CD4-positive, alpha-beta memory T cell (primary cell): ENCODE results near the gene BMX. TPM values are rescaled to one million over a fixed set of nuclear protein-coding genes. Genes with fewer than 3 reads are reported as not detected.

Experiments
- CTCF ChIA-PET: fragments of 350-600 bp; sonication (Branson Sonifier 250); formaldehyde crosslinking; loops from one replicate; lab custom pipeline; 2021; ENCODE audit warnings: inconsistent platforms; ENCODE audit not compliant: partially characterized antibody; lab: Charles Lee
- POLR2A ChIA-PET: fragments of 350-600 bp; sonication (Branson Sonifier 250); formaldehyde crosslinking; loops from one replicate; lab custom pipeline; 2021; ENCODE audit not compliant: partially characterized antibody; lab: Charles Lee
- DNase-seq, 5 donors: peaks; one replicate each; pipeline versions ENCODE4 v3.0.0 to v3.0.0-alpha.2; 2020 to 2022; ENCODE audit warnings: mixed read lengths in 1 of 5
- H3K27ac ChIP-seq: one replicate; pipeline ENCODE4 v1.7.0; 2013; ENCODE audit warnings: low read depth, low read length
- H3K27me3 ChIP-seq: 2 replicates; pipeline ENCODE4 v1.7.0; 2013; ENCODE audit warnings: mild to moderate bottlenecking, low read length, moderate library complexity; ENCODE audit not compliant: insufficient read depth
- H3K36me3 ChIP-seq: 2 replicates; pipeline ENCODE4 v1.7.0; 2013; ENCODE audit warnings: mild to moderate bottlenecking, low read length, moderate library complexity; ENCODE audit not compliant: insufficient read depth
- H3K4me1 ChIP-seq: 2 replicates; pipeline ENCODE4 v1.7.0; 2013; ENCODE audit warnings: mild to moderate bottlenecking, low read length, moderate library complexity; ENCODE audit not compliant: insufficient read depth
- H3K4me3 ChIP-seq, 2 donors: one replicate each; pipeline ENCODE4 v1.7.0; 2013; ENCODE audit warnings: low read length in 2 of 2, mild to moderate bottlenecking in 1 of 2
- H3K9me3 ChIP-seq, 2 donors: one replicate each; pipeline ENCODE4 v1.7.0; 2013; ENCODE audit warnings: low read length in 2 of 2, control low read depth in 1 of 2; ENCODE audit not compliant: control insufficient read depth in 1 of 2
- H3K27ac Mint-ChIP-seq, 7 donors: one replicate each; pipeline ENCODE4 v1.8.0; 2020 to 2021; ENCODE audit warnings: mixed read lengths in 7 of 7, mild to moderate bottlenecking in 6 of 7, inconsistent platforms in 3 of 7, moderate library complexity in 3 of 7
- H3K27me3 Mint-ChIP-seq, 2 donors: one replicate each; pipeline ENCODE4 v1.8.0; 2020 to 2021; ENCODE audit warnings: mixed read lengths in 2 of 2
- H3K36me3 Mint-ChIP-seq, 2 donors: one replicate each; pipeline ENCODE4 v1.8.0; 2020 to 2021; ENCODE audit warnings: mixed read lengths in 2 of 2, inconsistent platforms in 1 of 2, mild to moderate bottlenecking in 1 of 2
- H3K4me1 Mint-ChIP-seq, 4 donors: one replicate each; pipeline ENCODE4 v1.8.0; 2020 to 2021; ENCODE audit warnings: mixed read lengths in 4 of 4, mild to moderate bottlenecking in 1 of 4
- H3K4me3 Mint-ChIP-seq, 8 donors: one replicate each; pipeline ENCODE4 v1.8.0; 2020 to 2021; ENCODE audit warnings: mixed read lengths in 8 of 8, mild to moderate bottlenecking in 7 of 8, moderate library complexity in 6 of 8, inconsistent platforms in 3 of 8
- H3K9me3 Mint-ChIP-seq, 8 donors: one replicate each; pipeline ENCODE4 v1.8.0; 2020 to 2021; ENCODE audit warnings: mixed read lengths in 8 of 8, mild to moderate bottlenecking in 5 of 8, inconsistent platforms in 3 of 8, moderate library complexity in 1 of 8
- intact Hi-C: fragments of 100-400 bp; cut with micrococcal nuclease; formaldehyde crosslinking; loops from one replicate; pipeline ENCODE4 v1.15.1; 2023
- polyA plus RNA-seq, 2 donors: library from polyadenylated mRNA; unstranded; fragments of 300-500 nt; fragmentation: Illumina TruSeq; gene quantifications; one replicate each; pipeline ENCODE4 v1.2.3, GENCODE V29; 2021
- total RNA-seq, 2 experiments: library from RNA; stranded (reverse); gene quantifications; one replicate each; pipeline ENCODE4 v1.2.3, GENCODE V29; 2021

BMX gene
- total and polyA plus RNA-seq, 4 experiments from 2014 or later = not detected

- H3K9me3 Mint-ChIP-seq = no peaks in the 10 kb centered on the region
- intact Hi-C loops = no loop called here
- no peak overlapping the region for H3K27ac Mint-ChIP-seq
- no peaks in the 10 kb centered on the region for H3K4me1 ChIP-seq
- POLR2A ChIA-PET = no interaction called here
- H3K36me3 ChIP-seq = no peaks in the 10 kb centered on the region
- no peak overlapping the region for H3K4me3 ChIP-seq
- H3K9me3 ChIP-seq = no peaks in the 10 kb centered on the region
- peak overlapping the region in 1 of 8 donors; percentile 49 for H3K4me3 Mint-ChIP-seq
- no peaks in the 10 kb centered on the region for H3K36me3 Mint-ChIP-seq
- peaks cover 0 to 2% (median 0%) of the 10 kb centered on the region in 4 donors for H3K4me1 Mint-ChIP-seq
- CTCF ChIA-PET = no interaction called here
- H3K27ac ChIP-seq = no peak overlapping the region
- no peak for DNase-seq
- peaks cover 7 to 9% of the 10 kb centered on the region in 2 donors for H3K27me3 Mint-ChIP-seq
- H3K27me3 ChIP-seq = no peaks in the 10 kb centered on the region
These were observed 66.7 kb downstream of the BMX start for GRCh38 chrX:15567267-15567666.

- Mint-ChIP-seq H3K4me1 (peaks cover 0 to 2% (median 0%) of the 10 kb centered on the region in 4 donors), H3K4me3 (no peak overlapping the region), H3K27ac (no peak overlapping the region), H3K27me3 (peaks cover 7 to 9% of the 10 kb centered on the region in 2 donors), H3K9me3 (no peaks in the 10 kb centered on the region), H3K36me3 (no peaks in the 10 kb centered on the region)
- no peak for DNase-seq
- H3K27ac ChIP-seq = no peak overlapping the region
- no peaks in the 10 kb centered on the region for H3K4me1 ChIP-seq
- no peaks in the 10 kb centered on the region for H3K36me3 ChIP-seq
- CTCF ChIA-PET = no interaction called here
- POLR2A ChIA-PET = no interaction called here
- no peak overlapping the region for H3K4me3 ChIP-seq
- H3K9me3 ChIP-seq = no peaks in the 10 kb centered on the region
- no peaks in the 10 kb centered on the region for H3K27me3 ChIP-seq
- intact Hi-C loops = no loop called here
These were observed 67.4 kb downstream of the BMX start for GRCh38 chrX:15567886-15568616.

GRCh38 chrX:15570145-15570544 is 69.5 kb downstream of the BMX start:
- intact Hi-C loops = no loop called here
- no peaks in the 10 kb centered on the region for H3K36me3 ChIP-seq

GRCh38 chrX:15574017-15574416 is 73.4 kb downstream of the BMX start:
- H3K27ac Mint-ChIP-seq = no peak overlapping the region
- Histone ChIP-seq H3K27me3 (no peaks in the 10 kb centered on the region), H3K9me3 (no peaks in the 10 kb centered on the region), H3K36me3 (no peaks in the 10 kb centered on the region), H3K4me1 (no peaks in the 10 kb centered on the region), H3K27ac (no peak overlapping the region), H3K4me3 (no peak overlapping the region)
- no peaks in the 10 kb centered on the region for H3K9me3 Mint-ChIP-seq
- ChIA-PET CTCF (interaction anchor here (1.2 kb wide), 1 partner anchor 224 kb away, joined by 3 read pairs; no protein-coding TSS in a partner anchor), POLR2A (no interaction called here)
- DNase-seq = no peak
- H3K36me3 Mint-ChIP-seq = no peaks in the 10 kb centered on the region
- no peak overlapping the region for H3K4me3 Mint-ChIP-seq
- peaks cover 3 to 4% of the 10 kb centered on the region in 2 donors for H3K27me3 Mint-ChIP-seq
- intact Hi-C loops = no loop called here
- no peaks in the 10 kb centered on the region for H3K4me1 Mint-ChIP-seq

More at GRCh38 chrX:15570145-15570544, 69.5 kb downstream of the BMX start:
- Mint-ChIP-seq H3K27me3 (peaks cover 7 to 11% of the 10 kb centered on the region in 2 donors), H3K4me1 (peaks cover 0 to 2% (median 0%) of the 10 kb centered on the region in 4 donors), H3K4me3 (no peak overlapping the region), H3K27ac (peak overlapping the region in 1 of 7 donors; percentile 27), H3K36me3 (no peaks in the 10 kb centered on the region), H3K9me3 (no peaks in the 10 kb centered on the region)
- no peaks in the 10 kb centered on the region for H3K9me3 ChIP-seq
- CTCF ChIA-PET = no interaction called here
- H3K4me1 ChIP-seq = no peaks in the 10 kb centered on the region
- H3K27ac ChIP-seq = no peak overlapping the region
- H3K27me3 ChIP-seq = no peaks in the 10 kb centered on the region
- H3K4me3 ChIP-seq = no peak overlapping the region
- DNase-seq = no peak
- POLR2A ChIA-PET = no interaction called here

GRCh38 chrX:15576019-15576418 is 75.4 kb downstream of the BMX start:
- H3K27ac ChIP-seq = no peak overlapping the region
- Mint-ChIP-seq H3K36me3 (no peaks in the 10 kb centered on the region), H3K4me1 (no peaks in the 10 kb centered on the region), H3K27me3 (peaks cover 3 to 4% of the 10 kb centered on the region in 2 donors), H3K4me3 (no peak overlapping the region), H3K27ac (no peak overlapping the region), H3K9me3 (no peaks in the 10 kb centered on the region)
- intact Hi-C loops = no loop called here
- ChIA-PET CTCF (no interaction called here), POLR2A (no interaction called here)
- no peaks in the 10 kb centered on the region for H3K27me3 ChIP-seq
- no peak for DNase-seq
- no peak overlapping the region for H3K4me3 ChIP-seq
- no peaks in the 10 kb centered on the region for H3K9me3 ChIP-seq
- H3K4me1 ChIP-seq = no peaks in the 10 kb centered on the region
- H3K36me3 ChIP-seq = no peaks in the 10 kb centered on the region

- Histone ChIP-seq H3K4me1 (no peaks in the 10 kb centered on the region), H3K27ac (no peak overlapping the region), H3K4me3 (no peak overlapping the region), H3K9me3 (no peaks in the 10 kb centered on the region), H3K27me3 (no peaks in the 10 kb centered on the region), H3K36me3 (no peaks in the 10 kb centered on the region)
- Mint-ChIP-seq H3K4me3 (no peak overlapping the region), H3K9me3 (no peaks in the 10 kb centered on the region), H3K36me3 (no peaks in the 10 kb centered on the region), H3K27me3 (peaks cover under 1 to 5% of the 10 kb centered on the region in 2 donors), H3K4me1 (no peaks in the 10 kb centered on the region), H3K27ac (no peak overlapping the region)
- CTCF ChIA-PET = no interaction called here
- no peak for DNase-seq
- intact Hi-C loops = no loop called here
- POLR2A ChIA-PET = no interaction called here
These were observed 79.5 kb downstream of the BMX start for GRCh38 chrX:15579778-15580747.

- Histone ChIP-seq H3K36me3 (no peaks in the 10 kb centered on the region), H3K4me1 (no peaks in the 10 kb centered on the region), H3K4me3 (no peak overlapping the region), H3K27ac (no peak overlapping the region), H3K9me3 (no peaks in the 10 kb centered on the region), H3K27me3 (no peaks in the 10 kb centered on the region)
- H3K4me1 Mint-ChIP-seq = no peaks in the 10 kb centered on the region
- no peak overlapping the region for H3K4me3 Mint-ChIP-seq
- intact Hi-C loops = no loop called here
- H3K9me3 Mint-ChIP-seq = no peaks in the 10 kb centered on the region
- H3K27me3 Mint-ChIP-seq = peaks cover 4 to 8% of the 10 kb centered on the region in 2 donors
- H3K27ac Mint-ChIP-seq = no peak overlapping the region
- CTCF ChIA-PET = no interaction called here
- DNase-seq = no peak
- no peaks in the 10 kb centered on the region for H3K36me3 Mint-ChIP-seq
- POLR2A ChIA-PET = no interaction called here
These were observed 93.8 kb downstream of the BMX start for GRCh38 chrX:15594371-15594770.
